Kidney epithelial cell (primary cell): ENCODE data around the gene NDUFS2. TPM values are rescaled to one million over a fixed set of nuclear protein-coding genes. Genes with fewer than 3 reads are reported as not detected.
"Not testable (repeated sequence)": the region's sequence is repeated elsewhere in the genome, so short reads cannot be mapped to it uniquely, and the experiment has no call there.

ENCODE experiments used
- DNase-seq: peaks from one replicate; pipeline ENCODE4 v3.0.0-alpha.2; 2010; ENCODE audit warnings: low read depth
- H3K27me3 ChIP-seq: 2 replicates; pipeline ENCODE4 v1.6.0; 2011; ENCODE audit warnings: low read length; ENCODE audit not compliant: control insufficient read depth, insufficient read depth
- H3K36me3 ChIP-seq: 2 replicates; pipeline ENCODE4 v1.5.1; 2011; ENCODE audit warnings: low read length; ENCODE audit not compliant: control insufficient read depth, insufficient read depth
- H3K4me3 ChIP-seq: 2 replicates; pipeline ENCODE4 v1.5.1; 2011; ENCODE audit warnings: low read depth, mild to moderate bottlenecking, control low read depth, low read length
- CTCF ChIP-seq: IDR thresholded peaks from 2 replicates; pipeline ENCODE4 v1.5.1; 2011; ENCODE audit warnings: mild to moderate bottlenecking, moderate library complexity, low read length, control low read depth, inconsistent platforms; ENCODE audit not compliant: insufficient read depth, poor library complexity, severe bottlenecking
- total RNA-seq: library from RNA; depleted of rRNA; stranded (reverse); fragments of >200 nt; gene quantifications from 2 replicates; pipeline ENCODE4 v1.2.3, GENCODE V29; 2015

NDUFS2 gene
- total RNA-seq, 1 donor from 2014 or later, result 96.9 TPM

- DNase-seq, result no peak
- TF ChIP-seq CTCF, result no peak
- Histone ChIP-seq H3K4me3 (no peak overlapping the region), H3K27me3 (peaks cover 2% of the 10 kb centered on the region), H3K36me3 (no peaks in the 10 kb centered on the region)
Measured at GRCh38 chr1:161235957-161236775, 34.0 kb downstream of the NDUFS2 start.

- no peak for TF ChIP-seq CTCF
- H3K36me3 ChIP-seq, result no peaks in the 10 kb centered on the region
- no peak for DNase-seq
Measured at GRCh38 chr1:161238039-161238473, 35.9 kb downstream of the NDUFS2 start, which contains the start of gene NR1I3. Gene NR1I3, minus strand, starts transcription at chr1:161238203. Its CDS starts 1,638 bp downstream, at chr1:161236565.

GRCh38 chr1:161241682-161242081 is 39.5 kb downstream of the NDUFS2 start:
- TF ChIP-seq CTCF, result no peak
- Histone ChIP-seq H3K4me3 (no peak overlapping the region), H3K36me3 (no peaks in the 10 kb centered on the region), H3K27me3 (no peaks in the 10 kb centered on the region)
- no peak for DNase-seq

More at GRCh38 chr1:161238039-161238473, 35.9 kb downstream of the NDUFS2 start, which contains the start of gene NR1I3:
- Histone ChIP-seq H3K4me3 (no peak within 1 kb of the TSS), H3K27me3 (peaks cover 2% of the 10 kb centered on the region)

GRCh38 chr1:161242313-161242712 is 40.1 kb downstream of the NDUFS2 start:
- no peak for TF ChIP-seq CTCF
- no peaks in the 10 kb centered on the region for H3K36me3 ChIP-seq
- H3K27me3 ChIP-seq, result no peaks in the 10 kb centered on the region
- no peak for DNase-seq
- no peak overlapping the region for H3K4me3 ChIP-seq

GRCh38 chr1:161244888-161245287 is 42.7 kb downstream of the NDUFS2 start:
- TF ChIP-seq CTCF, result no peak
- no peaks in the 10 kb centered on the region for H3K36me3 ChIP-seq
- DNase-seq, result no peak
- H3K27me3 ChIP-seq, result no peaks in the 10 kb centered on the region
- no peak overlapping the region for H3K4me3 ChIP-seq

GRCh38 chr1:161250100-161250499 is 47.9 kb downstream of the NDUFS2 start:
- H3K4me3 ChIP-seq, DNase-seq, H3K27me3 ChIP-seq, H3K36me3 ChIP-seq: not testable (repeated sequence)
